Parathyroid adenoma (tissue), 2 donors: ENCODE measurements around the gene DHRS12.
"Not testable (repeated sequence)": the region's sequence is repeated elsewhere in the genome, so short reads cannot be mapped to it uniquely, and the experiment has no call there.

Experiments
- H2AFZ ChIP-seq: fragments of 300-600 bp; sonication (generic); one replicate; pipeline ENCODE4 v1.7.0; 2017; ENCODE audit warnings: antibody characterized with exemption, mild to moderate bottlenecking
- H3K27ac ChIP-seq: fragments of 300-600 bp; sonication (generic); one replicate; pipeline ENCODE4 v1.7.0; 2017
- H3K27me3 ChIP-seq: fragments of 300-600 bp; sonication (generic); one replicate; pipeline ENCODE4 v1.7.0; 2017; ENCODE audit warnings: low read length; ENCODE audit not compliant: control insufficient read depth, insufficient read depth
- H3K36me3 ChIP-seq: fragments of 300-600 bp; sonication (generic); one replicate; pipeline ENCODE4 v1.7.0; 2017; ENCODE audit warnings: low read length; ENCODE audit not compliant: control insufficient read depth, insufficient read depth
- H3K4me1 ChIP-seq: fragments of 300-600 bp; sonication (generic); one replicate; pipeline ENCODE4 v1.7.0; 2017; ENCODE audit warnings: control low read depth
- H3K4me2 ChIP-seq: fragments of 300-600 bp; sonication (generic); one replicate; pipeline ENCODE4 v1.7.0; 2017; ENCODE audit warnings: low read length
- H3K4me3 ChIP-seq: fragments of 300-600 bp; sonication (generic); one replicate; pipeline ENCODE4 v1.7.0; 2017; ENCODE audit warnings: low read depth, low read length
- H3K79me2 ChIP-seq: fragments of 300-600 bp; sonication (generic); one replicate; pipeline ENCODE4 v1.7.0; 2017; ENCODE audit warnings: control low read depth
- H3K9ac ChIP-seq: fragments of 300-600 bp; sonication (generic); one replicate; pipeline ENCODE4 v1.7.0; 2017; ENCODE audit warnings: mild to moderate bottlenecking
- H3K9me3 ChIP-seq: fragments of 300-600 bp; sonication (generic); one replicate; pipeline ENCODE4 v1.7.0; 2017; ENCODE audit warnings: low read length; ENCODE audit not compliant: control insufficient read depth
- CTCF ChIP-seq: fragments of 300-600 bp; sonication (generic); IDR thresholded peaks from one replicate; pipeline ENCODE4 v1.7.0; 2017; ENCODE audit warnings: antibody characterized with exemption, mild to moderate bottlenecking
- donor health status: primary hyperparathyroidism.

DHRS12 gene

DNA sequence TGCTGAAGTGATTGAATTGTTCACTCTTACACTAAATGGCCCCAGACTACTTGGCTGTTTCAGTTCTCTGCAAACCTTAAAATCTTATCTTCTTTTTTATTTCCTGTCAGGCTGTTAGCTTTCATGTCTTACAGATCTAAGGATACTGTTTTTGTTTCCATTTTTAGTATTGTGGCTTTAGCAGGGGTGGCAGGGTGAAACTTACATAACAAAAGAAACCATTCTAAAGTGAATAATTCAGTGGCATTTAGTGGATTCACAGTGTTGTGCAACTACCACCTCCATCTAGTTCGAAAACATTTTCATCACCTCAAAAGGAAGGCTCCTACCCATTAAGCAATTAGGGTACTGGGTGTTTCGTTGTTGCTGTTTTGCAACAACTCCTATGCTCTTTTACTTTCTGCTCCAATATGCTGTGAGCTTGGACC is 21.2 kb upstream of the DHRS12 start:
- Histone ChIP-seq H3K4me3 (no peak overlapping the region), H3K4me2 (no peak overlapping the region), H3K9ac (no peak overlapping the region), H3K27me3 (no peaks in the 10 kb centered on the region), H3K9me3 (no peaks in the 10 kb centered on the region), H3K27ac (no peak overlapping the region), H2AFZ (no peak overlapping the region), H3K4me1 (no peaks in the 10 kb centered on the region), H3K79me2 (no peaks in the 10 kb centered on the region), H3K36me3 (no peaks in the 10 kb centered on the region)
- TF ChIP-seq CTCF, result no peak

- not testable (repeated sequence) for H3K36me3 ChIP-seq, H3K27ac ChIP-seq, H3K9ac ChIP-seq, H3K4me2 ChIP-seq, H2AFZ ChIP-seq, H3K9me3 ChIP-seq, H3K4me3 ChIP-seq, H3K27me3 ChIP-seq, H3K79me2 ChIP-seq, H3K4me1 ChIP-seq
These were observed 20.7 kb upstream of the DHRS12 start for GRCh38 chr13:51824712-51825111.

GRCh38 chr13:51823863-51824262 is 19.9 kb upstream of the DHRS12 start:
- H3K36me3 ChIP-seq, result no peaks in the 10 kb centered on the region
- no peak overlapping the region for H2AFZ ChIP-seq
- no peak overlapping the region for H3K27ac ChIP-seq
- H3K9ac ChIP-seq, result no peak overlapping the region
- no peak for TF ChIP-seq CTCF
- peaks cover 3% of the 10 kb centered on the region for H3K4me1 ChIP-seq
- no peaks in the 10 kb centered on the region for H3K79me2 ChIP-seq
- H3K4me2 ChIP-seq, result no peak overlapping the region
- no peak overlapping the region for H3K4me3 ChIP-seq
- no peaks in the 10 kb centered on the region for H3K9me3 ChIP-seq
- H3K27me3 ChIP-seq, result no peaks in the 10 kb centered on the region

DNA sequence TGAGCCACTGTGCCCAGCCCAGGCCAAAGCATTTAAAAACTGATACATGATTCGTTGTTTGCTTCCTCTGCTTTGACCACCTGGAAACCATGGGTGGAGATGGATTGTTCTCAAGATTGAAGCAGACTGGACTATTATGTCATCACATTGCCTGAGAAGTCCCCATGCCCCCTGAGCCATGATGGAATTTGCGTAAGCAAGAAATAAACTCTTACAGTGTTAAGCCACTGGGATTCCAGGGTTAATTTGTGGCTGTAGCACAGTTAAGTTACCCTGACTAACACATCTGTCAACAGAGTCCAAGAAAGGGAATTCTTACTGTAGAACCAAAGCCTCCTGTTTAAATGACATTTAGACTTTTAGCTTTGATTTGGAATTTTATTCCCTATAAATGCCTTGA is 19.4 kb upstream of the DHRS12 start:
- Histone ChIP-seq H2AFZ (no peak overlapping the region), H3K4me1 (peaks cover 3% of the 10 kb centered on the region), H3K9me3 (no peaks in the 10 kb centered on the region), H3K27me3 (no peaks in the 10 kb centered on the region), H3K79me2 (no peaks in the 10 kb centered on the region), H3K4me2 (no peak overlapping the region), H3K36me3 (no peaks in the 10 kb centered on the region), H3K27ac (no peak overlapping the region), H3K4me3 (no peak overlapping the region), H3K9ac (no peak overlapping the region)
- TF ChIP-seq CTCF, result no peak

- no peak overlapping the region for H3K4me3 ChIP-seq
- no peak overlapping the region for H3K27ac ChIP-seq
- no peak for TF ChIP-seq CTCF
These were observed 18.3 kb upstream of the DHRS12 start for GRCh38 chr13:51822106-51822815.

More at GRCh38 chr13:51822106-51822815, 18.3 kb upstream of the DHRS12 start:
- no peak overlapping the region for H3K9ac ChIP-seq
- H3K36me3 ChIP-seq, result no peaks in the 10 kb centered on the region
- H3K9me3 ChIP-seq, result no peaks in the 10 kb centered on the region
- H2AFZ ChIP-seq, result no peak overlapping the region
- H3K4me1 ChIP-seq, result peaks cover 3% of the 10 kb centered on the region
- no peaks in the 10 kb centered on the region for H3K79me2 ChIP-seq
- H3K4me2 ChIP-seq, result no peak overlapping the region
- H3K27me3 ChIP-seq, result no peaks in the 10 kb centered on the region
